ENCODE data around the gene CHST11. TPM values are rescaled to one million over a fixed set of nuclear protein-coding genes. Genes with fewer than 3 reads are reported as not detected.

CHST11 gene
- total RNA-seq, 1 experiment from 2014 or later = 6.7 TPM

DNA sequence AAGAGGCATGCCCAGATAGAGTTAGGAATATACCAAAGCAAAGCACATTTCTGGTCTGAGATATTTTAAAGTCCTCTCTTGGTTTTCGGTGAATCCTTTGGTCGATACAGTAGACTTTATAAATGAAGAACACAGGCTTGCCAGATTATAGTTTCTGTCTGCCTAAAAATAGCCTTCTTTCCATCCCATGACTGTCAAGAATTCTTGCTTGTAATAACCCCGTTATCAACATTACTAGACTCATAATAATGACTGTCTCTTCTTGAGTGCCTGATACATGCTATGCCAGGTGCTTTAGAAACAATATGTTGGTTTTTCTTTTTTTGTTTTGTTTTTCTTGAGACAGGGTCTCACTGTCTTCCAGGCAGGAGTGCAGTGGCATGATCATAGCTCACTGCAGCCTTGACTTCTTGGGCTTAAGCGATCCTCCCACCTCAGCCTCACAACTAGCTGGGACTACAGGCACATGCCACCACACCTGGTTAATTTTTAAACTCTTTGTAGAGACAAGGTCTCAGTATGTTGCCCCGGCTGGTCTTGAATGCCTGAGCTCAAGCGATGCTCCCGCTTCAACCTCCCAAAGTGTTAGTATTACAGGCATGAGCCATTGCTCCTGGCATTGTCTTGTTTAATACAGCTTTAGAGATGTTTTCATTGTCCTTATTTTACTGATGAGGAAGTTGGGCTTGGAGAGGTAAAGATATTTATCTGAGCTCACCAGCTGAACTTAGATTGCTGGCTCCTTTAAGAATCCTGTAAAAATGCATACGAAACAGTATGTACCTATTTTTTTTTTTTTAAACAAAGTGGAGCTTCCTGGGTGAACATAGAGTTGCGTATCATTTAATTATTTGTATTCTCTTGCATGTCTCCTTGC, 30.4 kb downstream of the CHST11 start:
- Histone ChIP-seq H3K23ac (ENCODE audit: insufficient read length, low read depth, low read length) (no peak overlapping the region), H3K9me3 (ENCODE audit: control insufficient read depth, low read depth, low read length) (no peaks in the 10 kb centered on the region), H2AK5ac (ENCODE audit: insufficient read length, low read length) (no peak overlapping the region), H2AFZ (ENCODE audit: low read length) (no peak overlapping the region), H2BK5ac (ENCODE audit: insufficient read length, low read length) (no peak overlapping the region), H4K5ac (ENCODE audit: insufficient read length, low read depth, low read length) (no peak overlapping the region), H3K79me2 (ENCODE audit: insufficient read depth, low read length) (no peaks in the 10 kb centered on the region), H3K9ac (ENCODE audit: extremely low read depth, insufficient read length, low read length) (no peak overlapping the region), H3K27ac (ENCODE audit: insufficient read length, low read depth, low read length) (no peak overlapping the region), H2BK20ac (ENCODE audit: low read depth, low read length, poor library complexity, severe bottlenecking) (no peak overlapping the region), H2BK120ac (ENCODE audit: low read depth, low read length, poor library complexity, severe bottlenecking) (no peak overlapping the region), H3K23me2 (ENCODE audit: insufficient read length, low read depth, low read length, poor library complexity, severe bottlenecking) (no peaks in the 10 kb centered on the region), H3K79me1 (ENCODE audit: insufficient read depth, low read depth, low read length, poor library complexity, severe bottlenecking) (no peaks in the 10 kb centered on the region), H3K4me2 (ENCODE audit: insufficient read depth, insufficient read length, low read length) (no peak overlapping the region), H3K27me3 (ENCODE audit: insufficient read depth, low read length) (no peaks in the 10 kb centered on the region), H2BK15ac (ENCODE audit: low read depth, low read length) (no peak overlapping the region), H3K4ac (ENCODE audit: low read depth, low read length) (no peak overlapping the region), H3K4me1 (ENCODE audit: insufficient read depth, low read length) (no peaks in the 10 kb centered on the region), H4K20me1 (ENCODE audit: control insufficient read depth, insufficient read depth, insufficient read length) (no peaks in the 10 kb centered on the region), H4K8ac (replicated peaks; ENCODE audit: insufficient read length, low read depth, low read length) (no peak overlapping the region), H2BK12ac (ENCODE audit: insufficient read length, low read depth, low read length) (no peak overlapping the region), H3K56ac (ENCODE audit: insufficient read length, low read depth, low read length) (no peak overlapping the region), H3K14ac (ENCODE audit: insufficient read depth, low read length) (no peak overlapping the region), H3K18ac (ENCODE audit: insufficient read length, low read depth, low read length) (no peak overlapping the region), H4K91ac (ENCODE audit: insufficient read length, low read depth, low read length) (no peak overlapping the region), H3T11ph (ENCODE audit: low read length) (no peak overlapping the region)
- H3K27me3 Mint-ChIP-seq (ENCODE audit: low read depth) = no peaks in the 10 kb centered on the region
- peaks cover 10% of the 10 kb centered on the region in 2 experiments for H3K4me1 Mint-ChIP-seq
- H3K27ac Mint-ChIP-seq = no peak overlapping the region
- no peak for DNase-seq
- no peaks in the 10 kb centered on the region for H3K9me3 Mint-ChIP-seq
- peaks cover 0 to 2% (median 0%) of the 10 kb centered on the region in 3 experiments; a peak in 1 of 7 replicates for H3K36me3 Mint-ChIP-seq (ENCODE audit: insufficient read depth in 1 of 3, low read depth in 3 of 3)
- TF ChIP-seq, protein P1, sequence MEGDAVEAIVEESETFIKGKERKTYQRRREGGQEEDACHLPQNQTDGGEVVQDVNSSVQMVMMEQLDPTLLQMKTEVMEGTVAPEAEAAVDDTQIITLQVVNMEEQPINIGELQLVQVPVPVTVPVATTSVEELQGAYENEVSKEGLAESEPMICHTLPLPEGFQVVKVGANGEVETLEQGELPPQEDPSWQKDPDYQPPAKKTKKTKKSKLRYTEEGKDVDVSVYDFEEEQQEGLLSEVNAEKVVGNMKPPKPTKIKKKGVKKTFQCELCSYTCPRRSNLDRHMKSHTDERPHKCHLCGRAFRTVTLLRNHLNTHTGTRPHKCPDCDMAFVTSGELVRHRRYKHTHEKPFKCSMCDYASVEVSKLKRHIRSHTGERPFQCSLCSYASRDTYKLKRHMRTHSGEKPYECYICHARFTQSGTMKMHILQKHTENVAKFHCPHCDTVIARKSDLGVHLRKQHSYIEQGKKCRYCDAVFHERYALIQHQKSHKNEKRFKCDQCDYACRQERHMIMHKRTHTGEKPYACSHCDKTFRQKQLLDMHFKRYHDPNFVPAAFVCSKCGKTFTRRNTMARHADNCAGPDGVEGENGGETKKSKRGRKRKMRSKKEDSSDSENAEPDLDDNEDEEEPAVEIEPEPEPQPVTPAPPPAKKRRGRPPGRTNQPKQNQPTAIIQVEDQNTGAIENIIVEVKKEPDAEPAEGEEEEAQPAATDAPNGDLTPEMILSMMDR (conservative IDR thresholded peaks at IDR 0.05) = no peak
- no CpG with 5 or more reads among the region's 9 CpGs for WGBS (ENCODE audit: extremely low coverage, insufficient read length, low lambda C conversion rate)
- H3K4me3 Mint-ChIP-seq = no peak overlapping the region
